ENCODE data around the gene UGT1A8.
"Not testable (repeated sequence)": the region's sequence is repeated elsewhere in the genome, so short reads cannot be mapped to it uniquely, and the experiment has no call there.

Gene UGT1A8

GRCh38 chr2:233714121-233714520, 96.7 kb downstream of the UGT1A8 start:
- no peak for DNase-seq (ENCODE audit: low read depth in 2 of 2)

GRCh38 chr2:233718552-233718951, 101.1 kb downstream of the UGT1A8 start, which contains the start of gene UGT1A4:
Gene UGT1A4, plus strand, starts transcription at chr2:233718736. Its CDS starts 85 bp downstream, at chr2:233718821.
- no peak for DNase-seq (ENCODE audit: low read depth in 2 of 2)

DNA sequence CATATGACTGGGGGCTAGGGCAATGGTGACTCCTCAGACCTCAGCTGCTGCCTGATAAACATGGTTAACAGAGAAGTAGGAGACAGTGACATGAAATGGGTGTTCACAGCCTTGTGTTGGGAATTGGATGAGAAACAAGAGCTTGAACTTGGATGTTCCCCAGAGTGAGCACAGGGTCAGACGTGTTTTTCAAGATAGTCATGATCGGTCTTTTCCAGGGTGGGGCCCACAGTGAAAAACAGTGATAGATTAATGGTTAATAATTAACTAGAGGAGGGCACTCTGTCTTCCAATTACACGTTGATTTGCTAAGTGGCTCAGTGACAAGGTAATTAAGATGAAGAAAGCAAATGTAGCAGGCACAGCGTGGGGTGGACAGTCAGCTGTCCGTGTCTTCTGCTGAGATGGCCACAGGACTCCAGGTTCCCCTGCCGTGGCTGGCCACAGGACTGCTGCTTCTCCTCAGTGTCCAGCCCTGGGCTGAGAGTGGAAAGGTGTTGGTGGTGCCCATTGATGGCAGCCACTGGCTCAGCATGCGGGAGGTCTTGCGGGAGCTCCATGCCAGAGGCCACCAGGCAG, 111.4 kb downstream of the UGT1A8 start, which contains the start of gene UGT1A3:
Gene UGT1A3, plus strand, starts transcription at position 320 of the 579 bp plus-strand sequence. Its CDS starts 85 bp downstream, at position 405.
- no peak for DNase-seq (ENCODE audit: low read depth in 2 of 2)

DNA sequence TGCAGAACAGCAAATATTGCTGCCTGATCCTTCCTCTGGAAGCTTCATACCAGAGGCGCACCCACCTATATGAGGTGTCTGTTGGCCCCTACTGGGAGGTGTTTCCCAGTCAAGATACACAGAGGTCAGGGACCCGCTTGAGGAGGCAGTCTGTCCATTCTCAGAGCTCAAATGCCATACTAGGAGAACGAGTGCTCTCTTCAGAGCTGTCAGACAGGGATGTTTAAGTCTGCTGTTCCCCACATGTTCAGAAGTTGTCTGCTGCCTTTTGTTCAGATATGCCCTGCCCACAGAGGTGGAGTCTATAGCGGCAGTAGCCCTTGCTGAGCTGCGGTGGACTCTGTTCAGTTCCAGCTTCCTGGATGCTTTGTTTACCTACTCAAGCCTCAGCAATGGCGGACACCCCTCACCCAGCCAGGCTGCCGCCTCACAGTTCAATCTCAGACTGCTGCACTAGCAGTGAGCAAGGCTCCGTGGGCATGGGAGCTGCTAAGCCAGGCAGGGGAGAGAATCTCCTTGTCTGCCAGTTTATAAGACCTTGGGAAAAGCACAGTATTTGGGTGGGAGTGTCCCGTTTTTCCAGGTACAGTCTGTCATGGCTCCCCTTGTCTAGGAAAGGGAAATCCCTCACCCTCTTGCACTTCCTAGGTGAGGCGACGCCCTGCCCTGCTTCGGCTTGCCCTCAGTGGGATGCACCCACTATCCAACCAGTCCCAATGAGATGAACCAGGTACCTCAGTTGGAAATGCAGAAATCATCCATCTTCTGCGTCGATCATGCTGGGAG, 119.6 kb downstream of the UGT1A8 start:
- not testable (repeated sequence) for DNase-seq (ENCODE audit: low read depth in 2 of 2)

- DNase-seq (ENCODE audit: low read depth in 2 of 2), result no peak
Measured at GRCh38 chr2:233740870-233741269, 123.4 kb downstream of the UGT1A8 start.

GRCh38 chr2:233743464-233744259, 126.2 kb downstream of the UGT1A8 start:
- DNase-seq (ENCODE audit: low read depth in 2 of 2), result no peak

DNA sequence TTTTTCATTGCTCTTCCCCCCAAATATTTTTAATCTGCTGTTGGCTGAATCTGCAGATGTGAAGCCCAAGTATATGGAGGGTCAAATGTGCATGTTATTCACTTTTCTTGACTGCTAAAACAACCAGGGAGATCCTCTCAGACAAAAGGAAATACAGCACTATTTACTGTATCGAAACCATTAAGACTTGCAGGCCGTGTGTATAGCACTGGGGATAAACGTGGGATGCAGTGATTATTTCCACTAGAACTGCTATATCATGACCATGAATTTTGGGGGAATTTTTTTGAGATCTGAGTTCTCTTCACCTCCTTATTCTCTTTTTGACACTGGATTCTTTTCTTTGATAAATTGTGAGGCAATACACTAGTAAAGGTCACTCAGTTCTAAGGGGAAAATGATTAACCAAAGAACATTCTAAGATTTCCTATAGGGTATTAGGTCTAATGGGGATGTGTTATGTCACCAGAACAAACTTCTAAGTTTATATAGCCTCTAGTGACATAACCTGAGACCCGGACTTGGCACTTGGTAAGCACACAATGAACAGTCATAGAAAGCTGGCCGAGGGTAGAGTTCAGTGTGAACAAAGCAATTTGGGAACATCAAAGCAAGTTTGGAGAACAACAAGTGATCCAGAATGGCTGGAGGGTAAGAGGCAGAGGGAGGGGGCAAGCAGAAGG, 127.8 kb downstream of the UGT1A8 start:
- no peak for DNase-seq (ENCODE audit: low read depth in 2 of 2)

DNA sequence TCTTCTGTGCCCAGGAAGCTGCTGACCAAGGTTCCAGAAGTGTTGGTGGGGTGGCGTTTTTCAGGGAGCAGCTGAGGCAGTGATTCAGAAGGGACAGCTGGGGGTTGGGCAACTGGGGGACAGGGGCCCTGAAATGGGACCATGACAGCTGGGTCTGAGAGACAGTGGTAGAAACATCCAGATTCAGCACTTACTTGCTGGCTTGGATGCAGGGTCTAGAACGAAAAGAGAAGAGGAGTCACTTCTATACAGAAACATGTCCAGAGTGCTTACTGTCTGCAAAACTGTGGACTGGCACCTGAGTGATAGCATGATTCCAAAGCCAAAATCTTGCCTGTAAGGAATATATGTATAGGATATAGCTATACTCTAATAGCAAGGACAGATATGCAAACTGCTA, 128.4 kb downstream of the UGT1A8 start:
- DNase-seq (ENCODE audit: low read depth in 2 of 2), result not testable (repeated sequence)

- DNase-seq (ENCODE audit: low read depth in 2 of 2), result no peak
Measured at GRCh38 chr2:233746475-233747282, 129.2 kb downstream of the UGT1A8 start.

GRCh38 chr2:233747283-233747544, 129.8 kb downstream of the UGT1A8 start:
- DNase-seq (ENCODE audit: low read depth in 2 of 2), result no peak

DNA sequence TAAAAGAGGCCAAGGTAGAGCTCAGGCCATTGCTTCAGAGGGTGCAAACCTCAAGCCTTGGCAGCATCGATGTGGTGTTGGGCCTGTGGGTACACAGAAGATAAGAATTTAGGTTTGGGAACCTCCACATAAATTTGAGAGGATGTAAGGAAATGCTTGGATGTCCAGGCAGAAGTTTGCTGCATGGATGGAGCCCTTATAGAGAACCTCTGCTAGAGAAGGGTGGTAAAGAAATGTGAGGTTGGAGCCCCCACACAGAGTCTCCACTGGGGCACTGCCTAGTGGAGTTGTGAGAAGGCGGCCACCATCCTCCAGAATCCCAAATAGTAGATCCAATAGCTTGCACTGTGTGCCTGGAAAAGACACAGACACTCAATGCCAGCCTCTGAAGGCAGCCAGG, 133.3 kb downstream of the UGT1A8 start:
- DNase-seq (ENCODE audit: low read depth in 2 of 2), result not testable (repeated sequence)

- DNase-seq (ENCODE audit: low read depth in 2 of 2), result not testable (repeated sequence)
Measured at GRCh38 chr2:233751212-233752009, 134.0 kb downstream of the UGT1A8 start.

DNA sequence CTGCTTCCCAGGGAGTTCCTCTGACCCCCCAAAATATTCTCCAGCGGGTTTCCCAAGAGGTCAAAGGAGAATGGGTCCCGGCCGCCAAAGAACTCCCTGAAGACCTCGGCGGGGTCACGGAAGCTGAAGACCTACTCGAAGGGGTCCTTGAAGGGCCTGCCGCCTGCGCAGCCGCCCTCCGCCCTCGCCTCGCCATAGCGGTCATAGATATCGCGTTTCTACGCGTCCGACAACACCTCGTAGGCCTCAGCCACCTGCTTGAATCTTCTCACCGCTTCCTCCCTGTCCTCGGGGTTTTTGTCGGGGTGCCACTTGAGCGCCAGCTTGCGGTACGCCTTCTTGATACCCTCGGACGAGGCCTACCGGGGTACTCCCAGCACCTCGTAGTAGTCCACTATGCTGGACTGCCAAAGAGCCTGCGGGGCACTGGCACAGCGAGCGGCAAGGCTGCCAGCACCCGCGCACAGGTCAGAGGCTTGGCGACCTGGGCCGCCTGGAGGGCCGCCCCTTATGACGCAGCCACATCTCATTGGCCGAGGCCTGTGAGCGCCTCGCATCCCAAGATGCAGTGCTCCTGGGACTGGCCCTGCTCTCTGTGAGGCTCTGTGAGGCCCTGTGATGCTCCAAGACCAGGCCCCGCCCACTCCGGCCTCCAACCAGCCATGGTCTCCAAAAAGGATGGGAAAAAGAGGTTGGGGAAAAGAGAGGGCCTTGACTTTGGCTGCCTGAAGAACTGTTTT, 137.6 kb downstream of the UGT1A8 start:
- no peak for DNase-seq (ENCODE audit: low read depth in 2 of 2)

DNA sequence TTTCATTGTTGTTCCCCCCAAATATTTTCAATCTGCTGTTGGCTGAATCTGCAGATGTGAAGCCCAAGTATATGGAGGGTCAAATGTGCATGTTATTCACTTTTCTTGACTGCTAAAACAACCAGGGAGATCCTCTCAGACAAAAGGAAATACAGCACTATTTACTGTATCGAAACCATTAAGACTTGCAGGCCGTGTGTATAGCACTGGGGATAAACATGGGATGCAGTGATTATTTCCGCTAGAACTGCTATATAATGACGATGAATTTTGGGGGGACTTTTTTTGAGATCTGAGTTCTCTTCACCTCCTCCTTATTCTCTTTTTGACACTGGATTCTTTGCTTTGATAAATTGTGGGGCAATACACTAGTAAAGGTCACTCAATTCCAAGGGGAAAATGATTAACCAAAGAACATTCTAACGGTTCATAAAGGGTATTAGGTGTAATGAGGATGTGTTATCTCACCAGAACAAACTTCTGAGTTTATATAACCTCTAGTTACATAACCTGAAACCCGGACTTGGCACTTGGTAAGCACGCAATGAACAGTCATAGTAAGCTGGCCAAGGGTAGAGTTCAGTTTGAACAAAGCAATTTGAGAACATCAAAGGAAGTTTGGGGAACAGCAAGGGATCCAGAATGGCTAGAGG, 139.1 kb downstream of the UGT1A8 start:
- DNase-seq (ENCODE audit: low read depth in 2 of 2), result no peak

GRCh38 chr2:233758141-233758540, 140.7 kb downstream of the UGT1A8 start:
- no peak for DNase-seq (ENCODE audit: low read depth in 2 of 2)

GRCh38 chr2:233758849-233759248, 141.4 kb downstream of the UGT1A8 start:
- DNase-seq (ENCODE audit: low read depth in 2 of 2), result no peak

DNA sequence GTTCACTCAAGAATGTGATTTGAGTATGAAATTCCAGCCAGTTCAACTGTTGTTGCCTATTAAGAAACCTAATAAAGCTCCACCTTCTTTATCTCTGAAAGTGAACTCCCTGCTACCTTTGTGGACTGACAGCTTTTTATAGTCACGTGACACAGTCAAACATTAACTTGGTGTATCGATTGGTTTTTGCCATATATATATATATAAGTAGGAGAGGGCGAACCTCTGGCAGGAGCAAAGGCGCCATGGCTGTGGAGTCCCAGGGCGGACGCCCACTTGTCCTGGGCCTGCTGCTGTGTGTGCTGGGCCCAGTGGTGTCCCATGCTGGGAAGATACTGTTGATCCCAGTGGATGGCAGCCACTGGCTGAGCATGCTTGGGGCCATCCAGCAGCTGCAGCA, 142.6 kb downstream of the UGT1A8 start, which contains the start of gene UGT1A1:
Gene UGT1A1, plus strand, starts transcription at position 228 of the 400 bp plus-strand sequence. Its CDS starts 18 bp downstream, at position 246.
- no peak for DNase-seq (ENCODE audit: low read depth in 2 of 2)

DNA sequence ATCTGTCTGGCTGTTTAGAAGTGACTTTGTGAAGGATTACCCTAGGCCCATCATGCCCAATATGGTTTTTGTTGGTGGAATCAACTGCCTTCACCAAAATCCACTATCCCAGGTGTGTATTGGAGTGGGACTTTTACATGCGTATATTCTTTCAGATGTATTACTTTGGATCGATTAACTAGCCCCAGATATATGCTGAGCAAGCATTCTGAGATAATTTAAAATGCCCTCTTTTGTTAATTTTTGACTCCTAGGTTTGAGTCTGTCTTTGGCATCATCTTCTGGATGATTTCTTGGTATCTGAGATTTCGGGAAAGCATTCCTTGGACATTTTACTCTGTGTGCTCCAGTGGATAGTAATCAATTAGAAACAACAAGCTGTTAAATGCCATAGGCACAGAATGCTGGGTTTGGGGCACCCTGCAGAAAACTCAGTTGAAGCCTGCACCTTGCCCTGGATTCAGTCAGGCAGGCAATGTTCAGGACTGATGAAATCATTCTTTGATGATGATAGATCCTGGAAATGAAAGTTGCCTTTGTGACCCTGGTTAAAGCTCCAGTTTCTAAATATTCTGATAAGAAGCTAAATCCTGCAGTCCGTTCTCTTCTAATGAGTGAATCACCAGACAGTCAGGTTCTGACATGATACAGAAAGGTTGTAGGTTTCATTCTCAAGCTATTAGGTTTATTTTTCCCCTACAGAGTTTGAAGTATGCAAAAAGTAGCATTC, 143.8 kb downstream of the UGT1A8 start:
- no peak for DNase-seq (ENCODE audit: low read depth in 2 of 2)
